Ishikawa (cell line): ENCODE measurements around the gene PREX1.

ENCODE experiments used
- EGR1 ChIP-seq: IDR thresholded peaks from 2 replicates; pipeline ENCODE4 v1.6.1; 2012
- EP300 ChIP-seq: IDR thresholded peaks from 2 replicates; pipeline ENCODE4 v1.6.1; 2012; ENCODE audit warnings: borderline replicate concordance
- MAX ChIP-seq: IDR thresholded peaks from 2 replicates; pipeline ENCODE4 v1.6.1; 2012
- REST ChIP-seq: IDR thresholded peaks from 2 replicates; pipeline ENCODE4 v1.6.1; 2012; ENCODE audit warnings: low read depth, mild to moderate bottlenecking
- TAF1 ChIP-seq: IDR thresholded peaks from 2 replicates; pipeline ENCODE4 v1.6.1; 2012; ENCODE audit warnings: low read depth, mild to moderate bottlenecking
- TCF12 ChIP-seq: IDR thresholded peaks from 2 replicates; pipeline ENCODE4 v1.6.1; 2012; ENCODE audit warnings: low read depth
- TEAD4 ChIP-seq: IDR thresholded peaks from 2 replicates; pipeline ENCODE4 v1.6.1; 2012
- YY1 ChIP-seq: IDR thresholded peaks from 2 replicates; pipeline ENCODE4 v1.6.1; 2012; ENCODE audit warnings: low read depth

GRCh38 chr20:48604426-48604825 is 223.4 kb downstream of the PREX1 start:
- TF ChIP-seq TAF1 (no peak), YY1 (no peak), TCF12 (no peak), REST (no peak), TEAD4 (no peak), EP300 (no peak), EGR1 (no peak), MAX (no peak)
